ENCODE measurements around the gene OS9. TPM values are rescaled to one million over a fixed set of nuclear protein-coding genes. Genes with fewer than 3 reads are reported as not detected.
A peak's percentile ranks its signal among the peaks of the same experiment; 100 is the strongest.

The OS9 gene
- total and polyA plus RNA-seq, 9 of the 15 experiments (the other 6 are each of a cell fraction or from before 2014, with no cell fraction given), result 4.6 to 105 (median 89.5) TPM

- TF ChIP-seq RERE (CRISPR knock-in tag; IDR thresholded peaks at IDR 0.05; ENCODE audit: borderline replicate concordance), result no peak
- no peak for TF ChIP-seq ILK (tag; IDR thresholded peaks at IDR 0.05; ENCODE audit: borderline replicate concordance, low read depth)
- TF ChIP-seq PPARD (CRISPR knock-in tag; IDR thresholded peaks at IDR 0.05), result no peak
- TF ChIP-seq HDAC6 (IDR thresholded peaks at IDR 0.05; ENCODE audit: low read depth, low read length), result no peak
- TF ChIP-seq ZNF174 (CRISPR knock-in tag; IDR thresholded peaks at IDR 0.05), result no peak
- TF ChIP-seq NR0B1 (IDR thresholded peaks at IDR 0.05; ENCODE audit: partially characterized antibody), result no peak
- TF ChIP-seq, protein P1, sequence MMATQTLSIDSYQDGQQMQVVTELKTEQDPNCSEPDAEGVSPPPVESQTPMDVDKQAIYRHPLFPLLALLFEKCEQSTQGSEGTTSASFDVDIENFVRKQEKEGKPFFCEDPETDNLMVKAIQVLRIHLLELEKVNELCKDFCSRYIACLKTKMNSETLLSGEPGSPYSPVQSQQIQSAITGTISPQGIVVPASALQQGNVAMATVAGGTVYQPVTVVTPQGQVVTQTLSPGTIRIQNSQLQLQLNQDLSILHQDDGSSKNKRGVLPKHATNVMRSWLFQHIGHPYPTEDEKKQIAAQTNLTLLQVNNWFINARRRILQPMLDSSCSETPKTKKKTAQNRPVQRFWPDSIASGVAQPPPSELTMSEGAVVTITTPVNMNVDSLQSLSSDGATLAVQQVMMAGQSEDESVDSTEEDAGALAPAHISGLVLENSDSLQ (IDR thresholded peaks at IDR 0.05), result peak; percentile 74
- TF ChIP-seq ZBTB7A (IDR thresholded peaks at IDR 0.05; ENCODE audit: borderline replicate concordance, control insufficient read depth, low read depth, low read length), result peak; percentile 89
- peak in 2 of 3 experiments; percentile 71 to 79 for TF ChIP-seq YY1 (IDR thresholded peaks at IDR 0.05; ENCODE audit: borderline replicate concordance in 1 of 3, control insufficient read depth in 1 of 3, extremely low read depth in 1 of 3, insufficient read depth in 3 of 3, insufficient read length in 1 of 3, insufficient replicate concordance in 2 of 3, low read depth in 1 of 3, low read length in 2 of 3)
- TF ChIP-seq, protein P2, sequence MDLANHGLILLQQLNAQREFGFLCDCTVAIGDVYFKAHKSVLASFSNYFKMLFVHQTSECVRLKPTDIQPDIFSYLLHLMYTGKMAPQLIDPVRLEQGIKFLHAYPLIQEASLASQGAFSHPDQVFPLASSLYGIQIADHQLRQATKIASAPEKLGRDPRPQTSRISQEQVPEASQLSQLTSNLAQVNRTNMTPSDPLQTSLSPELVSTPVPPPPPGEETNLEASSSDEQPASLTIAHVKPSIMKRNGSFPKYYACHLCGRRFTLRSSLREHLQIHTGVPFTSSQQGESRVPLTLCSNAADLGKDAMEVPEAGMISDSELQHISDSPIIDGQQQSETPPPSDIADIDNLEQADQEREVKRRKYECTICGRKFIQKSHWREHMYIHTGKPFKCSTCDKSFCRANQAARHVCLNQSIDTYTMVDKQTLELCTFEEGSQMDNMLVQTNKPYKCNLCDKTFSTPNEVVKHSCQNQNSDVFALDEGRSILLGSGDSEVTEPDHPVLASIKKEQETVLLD (IDR thresholded peaks at IDR 0.05), result 0 out of 2 replicates have a peak, but pooled peaks have one; percentile 20
- no peak for TF ChIP-seq ELF1 (tag; IDR thresholded peaks at IDR 0.05)
- TF ChIP-seq CREB1 (IDR thresholded peaks at IDR 0.05), result no peak; the same call in 1 of the 2 replicates
- TF ChIP-seq CREB1 (CRISPR knock-in tag; IDR thresholded peaks at IDR 0.05), result peak; percentile 53
- TF ChIP-seq NR4A1 (CRISPR knock-in tag; IDR thresholded peaks at IDR 0.05), result no peak
- TF ChIP-seq NR4A1 (tag; IDR thresholded peaks at IDR 0.05), result no peak
- TF ChIP-seq ZBTB1 (CRISPR knock-in tag; IDR thresholded peaks at IDR 0.05; ENCODE audit: borderline replicate concordance, low read depth), result no peak
These were observed 62.7 kb downstream of the OS9 start (continued) for GRCh38 chr12:57756406-57757341.
